Activated effector memory CD4-positive, alpha-beta T cell treated with Interleukin-2 at 50 U/mL for 16 hours (primary cell): Measurements from ENCODE around the gene CTDP1.
"Not testable (repeated sequence)": the region's sequence is repeated elsewhere in the genome, so short reads cannot be mapped to it uniquely, and the experiment has no call there.

ENCODE experiments used
- DNase-seq: peaks from one replicate; pipeline ENCODE4 v3.0.0-alpha.2; 2020

The CTDP1 gene

DNA sequence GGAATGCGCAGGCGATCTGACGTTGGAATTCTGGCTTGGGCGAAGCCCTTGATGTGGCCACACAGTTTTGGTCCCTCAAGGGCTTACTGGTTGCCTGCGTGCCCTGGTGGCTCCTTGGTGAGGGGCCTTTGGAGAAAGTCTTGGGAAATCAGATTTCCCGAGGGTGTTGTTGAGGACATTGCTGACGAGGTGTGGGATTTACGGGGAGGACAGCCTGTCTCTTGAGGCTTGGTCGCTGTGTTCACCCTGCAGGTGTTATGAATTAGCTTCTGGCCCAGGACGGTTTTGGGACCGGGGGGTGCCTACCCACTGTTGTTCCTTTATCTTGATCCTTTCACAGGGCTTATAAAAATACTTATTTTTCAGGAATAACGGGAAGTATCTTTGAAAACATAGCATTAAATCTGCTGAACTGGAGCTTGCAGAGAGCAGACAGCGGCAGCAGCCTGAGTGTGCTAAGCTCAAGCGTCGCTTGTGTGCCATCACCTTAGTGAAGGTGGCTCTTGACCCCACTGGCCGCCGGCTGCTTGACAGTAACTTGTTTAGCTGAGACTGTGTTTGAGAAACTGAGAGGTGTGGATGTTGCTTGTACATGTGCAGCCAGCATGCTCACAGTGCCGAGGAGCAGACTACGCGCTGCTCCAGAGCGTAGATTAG, 4.2 kb downstream of the CTDP1 start:
- no peak for DNase-seq

DNA sequence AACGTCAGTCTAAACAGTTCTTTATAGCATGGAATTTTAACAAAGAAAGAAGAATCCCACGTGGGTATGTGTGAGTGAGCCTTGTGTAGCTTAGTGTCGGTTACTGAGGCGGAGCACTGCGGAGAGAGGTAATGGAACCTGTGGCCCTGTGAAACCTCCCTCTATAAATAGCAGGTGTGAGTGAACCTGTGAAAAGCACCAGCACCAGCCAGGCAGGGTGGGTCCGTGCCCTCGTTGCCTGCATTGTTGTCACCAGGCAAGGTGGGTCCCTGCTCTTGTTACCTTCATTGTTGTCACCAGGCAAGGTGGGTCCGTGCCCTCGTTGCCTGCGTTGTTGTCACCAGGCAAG, 4.7 kb downstream of the CTDP1 start:
- DNase-seq = no peak

DNA sequence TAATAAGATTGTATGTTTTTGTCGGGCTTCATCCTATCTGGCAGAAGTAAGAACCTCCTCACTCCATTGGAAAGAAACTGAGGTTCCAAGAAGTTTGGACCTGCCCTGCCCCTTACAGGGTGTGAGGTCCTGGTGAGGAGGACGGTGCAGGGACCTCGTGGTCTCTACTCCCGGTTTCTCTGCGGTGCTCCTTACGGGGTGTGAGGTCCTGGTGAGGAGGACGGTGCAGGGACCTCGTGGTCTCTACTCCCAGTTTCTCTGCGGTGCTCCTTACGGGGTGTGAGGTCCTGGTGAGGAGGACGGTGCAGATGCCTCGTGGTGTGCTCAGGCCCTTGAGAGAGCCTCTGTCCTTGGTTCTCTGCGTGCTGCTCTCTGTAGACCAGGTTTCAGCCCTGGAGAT, 5.2 kb downstream of the CTDP1 start:
- no peak for DNase-seq

DNA sequence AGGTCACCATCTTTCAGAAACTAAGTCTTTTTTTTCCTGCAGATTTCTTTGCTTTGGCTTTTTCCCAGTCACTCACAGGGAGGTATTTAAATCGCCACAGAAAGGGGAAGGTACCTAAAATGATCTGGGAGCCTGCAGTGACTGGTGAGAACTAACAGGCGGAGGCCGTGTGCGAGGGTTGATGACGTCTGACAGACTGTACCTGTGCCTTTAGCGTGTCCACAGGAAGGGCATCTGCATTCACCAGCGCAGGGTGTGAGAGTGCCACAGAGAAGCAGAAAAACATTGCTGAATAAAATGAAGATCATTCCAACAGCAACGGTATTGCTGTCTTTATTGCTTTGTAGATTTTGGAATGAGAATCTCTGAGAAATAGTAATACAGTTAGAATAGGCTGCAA, 5.7 kb downstream of the CTDP1 start:
- DNase-seq = no peak

DNA sequence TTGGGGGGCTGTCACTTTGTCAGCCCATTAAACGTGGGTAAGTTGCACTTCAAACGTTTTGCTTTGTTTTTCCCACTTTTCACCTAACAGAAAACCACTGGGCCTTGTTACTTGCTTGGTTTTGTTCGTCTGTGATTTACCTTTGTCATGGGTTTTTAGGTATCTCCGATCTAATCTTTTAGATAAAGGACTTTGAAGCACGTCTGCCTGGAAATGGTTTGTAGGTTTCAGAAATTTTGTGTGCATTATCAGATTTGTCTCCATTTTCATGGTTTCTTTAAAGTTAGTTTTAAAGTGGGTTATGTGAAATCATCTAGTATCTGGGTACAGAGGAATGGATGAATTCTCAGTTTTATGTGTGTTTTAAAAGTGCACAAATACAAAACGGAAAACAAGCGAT, 6.4 kb downstream of the CTDP1 start:
- no peak for DNase-seq

DNA sequence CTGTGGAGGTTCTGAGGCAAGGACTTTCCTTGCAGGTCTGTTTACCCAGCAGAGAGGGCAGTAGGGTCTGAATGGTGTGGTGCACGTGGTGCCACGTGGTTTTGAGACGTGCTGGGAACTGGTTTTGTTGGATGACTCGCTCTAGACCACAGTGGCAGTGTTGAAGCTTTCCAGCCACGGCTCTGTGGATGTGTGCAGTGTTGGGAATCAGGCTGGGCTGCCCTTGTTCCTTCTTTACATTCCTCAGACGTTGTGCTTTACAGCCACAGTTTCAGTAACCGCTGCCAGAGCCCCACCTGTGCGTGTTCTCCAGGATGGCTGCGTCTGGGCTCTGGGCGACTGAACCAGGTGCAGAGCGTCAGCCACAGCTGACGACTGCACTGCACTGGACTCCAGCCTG, 8.2 kb downstream of the CTDP1 start:
- DNase-seq = no peak

DNA sequence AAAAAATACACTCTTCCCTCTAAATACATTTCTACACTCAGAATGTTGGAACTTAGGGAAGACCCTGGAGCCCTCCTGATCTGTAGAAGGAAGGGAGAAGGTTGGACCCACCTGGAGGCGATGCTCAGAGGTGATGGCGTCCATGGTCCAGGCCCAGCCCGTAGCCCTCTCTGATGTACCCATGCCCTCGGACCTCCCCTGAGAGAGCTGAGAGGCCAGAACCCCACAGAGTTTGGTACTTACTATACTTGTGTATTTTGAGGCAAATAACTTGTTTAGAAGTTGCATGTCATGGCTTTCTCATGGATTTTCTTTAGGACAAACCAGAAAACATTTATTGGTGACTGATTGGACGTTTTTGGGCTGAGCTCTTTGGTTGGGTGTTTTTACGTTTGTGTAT, 10.5 kb downstream of the CTDP1 start:
- no peak for DNase-seq

DNA sequence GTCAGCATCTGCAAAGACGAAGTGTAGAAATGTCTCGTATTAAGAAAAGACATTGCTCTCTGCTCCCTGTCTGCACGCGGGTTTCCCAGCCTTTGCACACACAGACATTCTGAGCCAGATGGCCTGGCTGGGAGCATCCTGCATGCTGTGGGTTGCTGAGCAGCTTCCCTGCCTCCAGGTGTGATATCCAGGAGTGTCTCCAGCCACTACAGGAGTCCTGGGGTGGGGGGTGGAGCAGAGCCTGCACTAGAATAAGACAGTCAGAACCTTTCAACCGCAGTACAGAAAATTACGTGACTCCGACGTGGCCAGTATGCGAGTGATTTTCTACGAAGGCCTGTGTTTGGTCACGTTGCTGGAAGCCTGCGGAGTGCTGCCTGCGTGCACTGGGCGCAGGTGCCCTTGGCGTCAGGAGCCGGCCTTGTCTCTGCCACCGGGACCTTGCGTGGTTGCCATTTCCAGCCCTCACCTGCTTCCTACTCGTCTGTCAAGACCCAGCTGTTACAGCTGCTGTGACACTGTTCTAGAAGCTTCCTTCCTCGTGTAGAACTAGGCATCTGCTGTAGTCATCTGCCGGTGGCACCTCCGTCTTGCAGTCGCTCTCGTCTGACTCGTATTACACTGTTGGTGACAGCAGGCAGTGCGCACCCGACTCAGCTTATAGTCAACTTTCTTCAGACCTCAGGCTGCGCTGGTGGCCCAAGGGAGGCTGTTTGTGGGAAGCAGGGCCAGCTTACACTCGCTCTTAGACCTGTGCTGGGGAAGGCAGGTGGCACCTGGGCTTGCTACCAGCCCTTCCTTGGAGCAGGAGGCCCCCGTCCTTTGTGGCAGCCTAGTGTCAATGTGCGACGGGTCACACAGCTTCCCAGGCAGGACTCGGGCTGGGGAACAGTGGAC, 11.2 kb downstream of the CTDP1 start:
- DNase-seq = no peak

DNA sequence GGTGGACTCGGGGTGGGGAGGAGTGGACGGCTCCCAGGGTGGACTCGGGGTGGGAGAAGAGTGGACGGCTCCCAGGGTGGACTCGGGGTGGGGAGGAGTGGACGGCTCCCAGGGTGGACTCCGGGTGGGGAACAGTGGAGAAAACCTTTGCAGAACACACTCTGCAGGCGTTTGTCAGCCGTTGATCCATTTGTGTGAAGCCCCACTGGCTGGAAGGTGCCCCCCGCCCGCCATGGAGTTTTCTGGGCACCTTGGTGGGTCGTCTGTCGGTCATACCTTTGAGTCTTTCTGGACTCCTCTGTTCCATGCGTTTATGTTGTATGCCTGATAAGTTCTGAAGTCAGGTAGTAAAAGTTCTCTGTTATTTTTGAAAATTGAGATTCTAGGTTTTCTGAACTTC, 12.5 kb downstream of the CTDP1 start:
- DNase-seq = no peak

DNA sequence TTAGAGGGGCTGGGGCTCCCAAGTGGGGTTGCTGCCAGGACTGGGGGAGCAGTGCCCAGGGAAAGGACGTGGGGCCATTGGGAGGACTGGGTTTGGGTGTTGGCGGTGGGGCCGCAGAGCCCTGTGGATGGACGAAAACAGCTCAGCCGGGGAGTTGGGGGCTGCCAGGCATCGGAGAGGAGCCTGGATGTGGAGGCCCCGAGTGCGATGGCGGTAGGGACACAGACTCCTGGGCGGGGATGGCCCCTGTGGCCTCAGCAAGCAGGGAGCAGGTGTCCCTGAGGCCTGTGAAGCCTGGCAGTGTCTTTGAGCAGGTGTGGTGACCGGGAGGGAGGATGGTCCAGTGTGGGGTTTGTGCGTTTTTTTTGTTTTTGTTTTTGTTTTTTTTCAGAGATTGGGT, 13.3 kb downstream of the CTDP1 start:
- DNase-seq = no peak

DNA sequence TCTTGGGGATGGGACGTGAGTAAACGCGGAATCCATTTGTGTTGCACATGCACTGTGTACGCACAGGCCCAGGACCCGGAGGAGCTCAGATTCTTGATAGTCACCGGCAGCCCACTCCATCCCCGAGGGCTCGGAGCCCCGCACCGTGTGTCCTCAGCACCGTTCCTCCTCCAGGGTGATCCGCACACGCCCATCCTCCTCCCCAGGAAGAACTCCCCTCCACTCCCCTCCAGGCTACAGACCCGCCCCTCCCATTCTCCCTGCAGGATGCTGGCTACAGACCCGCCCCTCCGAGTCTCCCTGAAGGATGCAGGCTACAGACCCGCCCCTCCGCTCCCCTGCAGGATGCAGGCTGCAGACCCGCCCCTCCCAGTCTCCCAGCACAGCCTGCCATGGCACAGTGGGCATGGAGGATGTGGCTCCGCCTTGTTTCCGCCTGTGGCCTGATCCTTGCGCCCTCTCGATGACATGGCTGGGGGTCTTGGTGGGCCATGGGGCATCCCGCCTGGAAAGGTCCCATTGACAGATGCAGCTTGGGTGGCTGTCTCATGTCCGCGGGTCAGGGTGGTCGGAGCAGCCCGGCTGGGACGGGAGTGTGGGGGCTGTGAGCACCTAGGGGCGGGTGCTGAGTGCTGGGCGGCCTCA, 14.1 kb downstream of the CTDP1 start:
- DNase-seq = no peak

DNA sequence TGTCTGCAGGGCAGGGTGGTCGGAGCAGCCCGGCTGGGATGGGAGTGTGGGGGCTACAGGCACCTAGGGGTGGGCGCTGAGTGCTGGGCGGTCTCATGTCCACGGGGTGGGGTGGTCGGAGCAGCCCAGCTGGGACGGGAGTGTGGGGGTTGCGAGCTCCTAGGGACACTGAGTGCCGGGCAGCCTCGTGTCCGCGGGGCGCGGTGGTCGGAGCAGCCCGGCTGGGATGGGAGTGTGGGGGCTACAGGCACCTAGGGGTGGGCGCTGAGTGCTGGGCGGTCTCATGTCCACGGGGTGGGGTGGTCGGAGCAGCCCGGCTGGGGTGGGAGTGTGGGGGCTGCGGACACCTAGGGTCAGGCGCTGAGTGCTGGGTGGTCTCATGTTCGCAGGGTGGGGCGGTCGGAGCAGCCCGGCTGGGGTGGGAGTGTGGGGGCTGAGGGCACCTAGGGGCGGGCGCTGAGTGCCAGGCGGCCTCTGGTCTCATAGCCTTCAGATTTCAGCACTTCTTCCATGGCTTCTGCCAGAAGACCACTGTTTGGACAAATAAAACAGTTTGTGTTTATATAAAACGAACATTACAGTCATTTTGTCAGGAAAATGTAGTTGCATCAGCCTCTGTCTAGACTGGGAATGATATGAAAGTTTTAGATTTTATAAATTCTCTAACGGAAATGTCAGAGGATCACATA, 14.7 kb downstream of the CTDP1 start:
- DNase-seq = not testable (repeated sequence)

DNA sequence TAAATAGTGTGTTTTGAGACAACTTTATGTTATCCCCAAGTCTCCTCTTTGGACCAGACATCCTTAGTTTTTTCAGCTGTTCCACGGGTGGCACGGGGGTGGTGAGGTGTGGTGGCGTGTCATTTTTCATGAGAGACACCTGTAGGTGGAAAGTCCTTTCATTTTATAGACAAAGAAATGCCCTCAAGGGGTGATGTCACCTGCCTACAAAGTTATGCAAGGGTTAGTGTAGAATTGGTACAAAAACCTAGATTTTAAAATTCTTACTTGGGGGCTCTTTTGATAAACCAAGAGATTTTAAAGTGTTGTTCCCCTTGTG, 15.3 kb downstream of the CTDP1 start:
- DNase-seq = no peak

DNA sequence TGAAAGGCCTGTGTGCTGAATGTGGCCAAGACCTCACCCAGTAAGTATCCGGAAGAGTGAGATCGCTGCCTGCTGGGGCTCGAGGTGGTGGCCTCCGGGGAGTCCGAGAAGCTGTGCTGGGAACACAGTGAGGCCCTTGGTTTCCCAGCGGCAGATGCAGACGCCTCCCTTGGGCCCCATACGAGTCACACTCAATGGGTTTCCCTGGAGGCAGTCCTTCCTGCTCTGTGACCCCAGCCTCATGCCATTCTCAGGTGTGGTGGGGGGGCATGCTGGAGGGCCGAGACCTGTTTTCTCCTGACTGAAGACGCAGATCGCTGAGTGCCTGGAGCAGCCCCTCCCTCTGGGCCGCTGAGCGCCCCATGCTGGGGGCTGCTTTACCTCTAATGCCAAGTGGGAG, 15.7 kb downstream of the CTDP1 start:
- no peak for DNase-seq

DNA sequence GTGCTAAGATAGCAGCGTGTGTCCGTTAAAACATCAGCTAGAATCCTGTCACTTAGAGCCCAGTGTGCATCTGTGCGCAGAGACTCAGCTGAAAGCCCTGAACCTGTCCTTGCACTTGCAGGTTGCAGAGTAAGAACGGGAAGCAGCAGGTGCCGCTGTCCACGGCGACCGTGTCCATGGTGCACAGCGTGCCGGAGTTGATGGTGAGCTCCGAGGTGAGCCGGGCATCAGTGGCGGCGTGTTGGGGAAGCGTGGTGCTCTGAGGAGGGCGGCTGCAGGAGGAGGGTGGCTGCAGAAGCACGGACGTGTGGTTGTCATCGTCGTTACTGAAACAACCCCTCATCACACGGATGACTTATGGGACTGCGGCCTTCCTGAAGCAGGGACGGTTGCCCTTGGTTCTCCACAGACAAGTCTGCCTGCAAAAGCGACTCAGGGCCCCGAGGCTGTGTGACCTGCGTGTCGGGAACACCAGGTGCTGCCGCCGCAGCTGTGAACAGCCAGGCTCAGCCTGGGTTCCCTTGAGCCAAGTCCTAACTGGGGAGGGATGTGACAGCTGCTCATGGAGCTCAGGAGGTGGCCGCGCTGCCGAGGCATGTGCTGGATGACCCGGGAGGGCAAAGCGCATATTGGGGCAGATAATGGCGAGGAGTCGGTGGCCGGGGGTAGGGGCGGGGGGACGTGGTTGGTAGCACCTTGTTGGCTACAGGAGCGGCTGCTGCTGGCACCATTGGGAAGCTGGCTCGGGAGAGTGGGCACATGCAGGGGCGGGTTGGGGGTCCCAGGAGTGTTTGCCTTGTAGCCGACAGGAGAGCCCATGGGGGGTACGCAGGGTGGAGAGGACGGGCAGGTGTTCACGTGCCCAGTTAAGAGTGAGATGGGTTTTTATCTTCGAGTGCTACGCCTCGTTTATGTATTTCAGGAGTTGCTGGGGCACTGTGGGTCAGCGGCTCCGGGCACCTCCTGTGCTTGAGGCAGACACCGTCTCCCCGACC, 16.6 kb downstream of the CTDP1 start:
- DNase-seq = no peak

DNA sequence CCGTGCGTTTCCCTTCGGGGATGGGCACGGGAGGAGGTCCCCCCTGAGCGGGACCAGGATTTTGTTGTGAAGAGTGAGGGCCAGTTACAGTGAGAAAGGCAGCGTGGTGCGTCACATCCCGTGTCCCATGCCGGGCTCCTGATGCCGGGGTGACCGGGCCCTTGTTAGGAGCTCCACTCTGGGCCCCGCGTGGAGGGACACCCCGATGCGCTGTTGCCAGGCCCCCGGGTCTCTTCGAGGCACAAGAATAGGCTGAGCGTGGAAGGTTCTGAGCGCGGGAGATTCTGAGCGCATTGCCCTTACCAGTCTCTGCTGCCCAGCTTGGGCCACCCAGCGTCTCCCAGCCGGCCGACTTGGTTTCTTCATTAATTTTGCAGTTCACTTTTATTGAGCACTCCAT, 17.6 kb downstream of the CTDP1 start:
- DNase-seq = no peak

DNA sequence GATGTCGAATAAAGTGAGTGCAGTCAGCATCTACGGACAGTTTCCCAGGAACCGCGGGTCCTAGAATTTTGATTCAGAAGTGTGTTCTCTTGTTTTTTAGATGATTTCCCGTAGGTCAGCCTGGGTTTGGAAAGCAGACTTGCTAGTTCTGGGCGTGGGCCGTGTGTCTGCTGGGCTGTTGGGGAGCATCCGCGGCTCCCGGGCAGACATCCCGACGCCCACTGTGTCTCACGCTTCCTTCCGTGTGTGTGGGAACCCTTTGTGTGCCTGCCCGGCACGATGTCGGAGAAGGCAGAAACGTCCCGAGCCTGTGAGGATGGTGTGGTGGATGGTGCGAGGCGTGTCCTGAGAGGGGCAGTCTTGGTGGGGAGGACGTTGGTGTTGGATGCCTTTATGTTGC, 18.4 kb downstream of the CTDP1 start:
- DNase-seq = no peak

DNA sequence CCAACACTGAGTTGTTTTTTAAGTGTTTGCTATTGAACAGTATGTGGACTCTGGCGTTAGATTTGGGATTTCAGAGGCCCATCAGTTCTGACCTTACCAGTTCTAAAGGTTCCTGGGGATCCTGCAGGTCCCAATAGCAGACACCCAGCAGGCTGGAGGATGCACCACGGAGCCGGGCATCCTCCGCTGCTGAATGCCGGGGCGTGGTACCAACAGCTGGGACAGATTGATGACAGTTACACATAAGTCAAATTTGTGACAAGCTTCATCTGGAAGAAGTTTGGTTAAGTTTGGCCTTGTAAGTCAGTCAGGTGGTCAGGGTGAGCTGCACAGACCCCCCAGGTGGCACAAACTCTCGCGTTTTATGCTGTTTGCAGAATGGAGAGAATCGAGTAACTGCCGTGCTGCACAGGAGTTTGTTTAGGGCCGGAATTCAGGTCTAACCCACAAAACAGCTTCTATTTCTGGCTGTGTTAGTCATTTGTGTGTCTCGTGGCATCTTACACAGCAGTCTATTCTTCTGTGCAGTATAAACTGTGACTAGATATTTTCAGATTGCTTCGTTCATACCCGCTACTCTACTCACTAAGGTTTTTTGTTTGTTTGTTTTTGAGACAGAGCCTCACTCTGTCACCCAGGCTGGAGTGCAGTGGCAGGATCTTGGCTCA, 19.2 kb downstream of the CTDP1 start:
- DNase-seq = no peak

DNA sequence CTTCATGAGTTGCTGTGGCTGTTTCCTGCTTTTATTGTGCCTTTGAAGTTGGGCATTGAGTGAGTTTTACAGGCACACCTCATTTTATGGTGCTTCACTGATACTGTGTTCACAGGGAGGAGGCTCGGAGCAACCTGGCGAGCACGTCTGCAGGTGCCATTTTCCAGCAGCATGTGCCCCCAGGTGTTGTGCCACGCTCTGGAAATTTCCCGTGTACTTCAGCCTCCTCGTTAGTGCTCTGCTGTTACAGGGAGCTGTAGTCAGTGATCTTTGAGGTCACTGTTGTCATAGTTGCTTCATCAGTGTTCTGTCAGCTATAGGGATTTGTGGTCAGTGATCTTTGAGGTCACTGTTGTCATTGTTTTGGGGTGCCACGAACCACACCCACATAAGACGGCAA, 20.1 kb downstream of the CTDP1 start:
- no peak for DNase-seq

DNA sequence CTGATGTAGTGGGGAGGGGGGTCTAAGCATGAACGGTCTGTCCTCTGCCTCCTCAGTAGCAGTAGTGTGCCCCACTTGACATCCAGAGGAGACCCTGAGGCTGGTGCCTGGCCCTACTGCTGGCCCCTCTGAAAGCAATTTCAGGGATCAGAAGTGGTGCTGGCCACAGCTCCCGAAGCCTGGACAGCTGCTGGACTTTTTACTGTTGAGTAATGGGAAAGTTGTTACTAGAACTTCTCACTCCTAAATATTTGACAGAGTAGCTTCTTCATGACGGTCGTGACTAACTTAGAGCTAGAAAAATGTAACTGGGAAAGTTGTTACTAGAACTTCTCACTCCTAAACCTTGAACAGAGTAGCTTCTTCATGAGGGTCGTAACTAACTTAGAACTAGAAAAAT, 23.3 kb downstream of the CTDP1 start:
- DNase-seq = no peak

DNA sequence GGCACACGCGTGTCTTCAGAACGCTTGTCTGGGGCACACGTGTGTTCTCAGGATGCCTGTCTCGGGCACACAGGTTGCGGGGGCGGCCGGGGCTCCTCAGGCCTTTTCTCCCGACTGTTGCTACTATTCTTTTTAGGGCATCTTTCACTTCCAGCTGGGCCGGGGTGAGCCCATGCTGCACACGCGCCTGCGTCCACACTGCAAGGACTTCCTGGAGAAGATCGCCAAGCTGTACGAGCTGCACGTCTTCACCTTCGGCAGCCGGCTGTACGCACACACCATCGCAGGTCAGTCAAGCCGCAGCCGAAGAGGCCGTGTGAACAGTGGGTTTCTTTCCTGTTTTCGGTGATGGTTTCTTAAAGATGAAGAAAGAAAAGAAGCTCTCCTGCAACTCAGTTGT, 25.0 kb downstream of the CTDP1 start:
- no peak for DNase-seq

DNA sequence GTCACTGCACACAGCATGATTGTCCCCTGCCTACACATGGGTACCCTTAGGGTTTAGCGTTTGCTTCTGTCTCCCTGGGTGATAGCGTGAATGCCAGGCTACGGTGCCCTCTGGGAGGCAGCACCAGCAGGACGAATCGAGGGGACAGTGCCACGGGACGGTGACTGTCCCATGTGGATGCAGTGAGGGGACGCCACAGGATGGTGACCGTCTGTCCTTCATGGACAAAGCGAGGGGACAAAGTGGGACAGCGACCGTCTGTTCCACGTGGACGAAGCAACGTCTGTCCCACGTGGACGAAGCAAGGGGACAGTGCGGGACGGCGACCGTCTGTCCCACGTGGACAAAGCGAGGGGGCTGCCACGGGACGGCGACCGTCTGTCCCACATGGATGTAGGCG, 25.7 kb downstream of the CTDP1 start:
- DNase-seq = no peak
